GM18870 (cell line): ENCODE measurements around the gene SCML1.

Experiments
- ATAC-seq: cut with Tn5 transposase; IDR thresholded peaks from one replicate; pipeline ENCODE4 v1.9.1; 2021; ENCODE audit warnings: moderate library complexity; ENCODE audit not compliant: unreplicated experiment

Gene SCML1

GRCh38 chrX:17788956-17789562 is 51.8 kb downstream of the SCML1 start:
- ATAC-seq: no peak

DNA sequence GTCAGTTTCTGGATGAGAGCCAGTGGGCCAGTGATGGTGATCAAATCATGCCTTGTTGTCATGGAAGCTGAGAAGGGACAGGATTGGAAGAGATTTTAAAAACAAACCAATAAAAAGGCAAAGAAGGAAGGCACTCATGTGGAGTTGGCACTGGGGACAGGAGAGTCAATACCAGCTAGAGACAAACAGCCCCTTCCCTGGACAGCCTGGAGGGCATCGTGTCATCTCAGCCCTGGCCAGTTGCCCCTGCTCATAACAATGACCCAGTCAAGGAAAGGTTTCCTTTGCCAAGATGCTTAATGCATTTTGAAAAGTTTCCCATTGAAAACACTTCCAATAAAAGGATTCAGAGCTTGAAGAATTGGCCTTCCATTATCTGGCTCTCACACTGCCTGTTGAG is 55.5 kb downstream of the SCML1 start:
- ATAC-seq: no peak

DNA sequence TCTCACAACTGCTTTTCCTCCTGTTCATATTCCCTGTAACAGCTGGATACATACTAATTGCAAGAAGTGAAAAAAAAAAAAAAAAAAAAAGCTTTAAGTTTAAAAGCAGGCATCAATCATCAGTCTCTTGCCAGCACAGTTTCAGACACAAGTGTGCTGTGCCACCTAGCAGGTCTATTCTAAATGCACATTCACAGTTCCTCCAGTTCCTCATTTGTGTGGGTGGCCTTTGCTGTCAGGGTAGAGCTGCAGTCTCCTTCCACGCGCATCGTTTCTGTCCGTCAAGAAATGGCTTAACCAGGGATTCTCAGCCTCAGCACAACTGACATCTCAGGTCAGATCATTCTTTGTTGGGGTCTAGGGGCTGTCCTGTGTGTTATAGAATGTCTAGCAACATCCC is 61.6 kb downstream of the SCML1 start:
- no peak for ATAC-seq

DNA sequence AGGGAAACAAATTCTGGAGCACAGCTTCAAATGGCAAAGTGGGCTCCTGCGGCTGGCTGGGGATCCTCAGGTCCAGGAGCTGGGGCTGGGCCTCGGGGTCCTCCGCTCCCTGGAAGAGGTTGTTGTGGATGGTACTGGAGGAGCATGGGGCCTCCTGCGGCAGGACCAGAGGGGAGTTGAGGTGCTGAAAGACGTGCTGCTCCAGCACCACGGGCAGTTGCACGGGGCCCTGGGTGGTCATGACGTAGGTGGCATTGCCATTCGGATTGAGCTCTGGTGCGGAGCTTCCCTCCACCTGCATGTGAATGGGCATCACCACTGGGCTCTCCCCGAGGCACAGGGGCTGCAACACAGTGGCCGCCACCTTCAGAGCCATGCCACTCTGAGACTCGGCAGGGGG is 64.1 kb downstream of the SCML1 start:
- ATAC-seq: no peak

DNA sequence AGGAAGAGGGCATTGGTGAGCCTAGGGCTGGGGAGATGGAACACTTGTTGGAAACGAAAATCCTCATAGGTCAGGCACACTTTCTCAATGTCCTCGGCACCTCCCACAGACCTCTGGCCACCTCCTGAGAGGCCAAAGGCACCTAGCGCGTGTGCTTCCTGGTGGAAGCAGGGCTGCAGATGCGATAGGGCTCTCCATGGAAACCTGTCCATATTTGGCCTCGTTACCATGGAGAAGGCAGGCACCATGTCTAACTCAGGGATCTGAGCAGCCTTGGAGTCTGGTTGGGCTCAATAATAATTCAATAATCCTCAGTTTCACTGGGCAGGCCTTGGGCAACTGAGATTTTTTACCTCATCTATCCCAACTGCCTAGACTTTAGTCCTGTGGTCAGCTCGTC is 65.5 kb downstream of the SCML1 start:
- ATAC-seq: no peak

- ATAC-seq: no peak
These were observed 66.2 kb downstream of the SCML1 start for GRCh38 chrX:17803449-17803848.
